Measurements from ENCODE around the gene PARL. TPM values are rescaled to one million over a fixed set of nuclear protein-coding genes. Genes with fewer than 3 reads are reported as not detected.
A peak's percentile ranks its signal among the peaks of the same experiment; 100 is the strongest.
"Not testable (repeated sequence)": the region's sequence is repeated elsewhere in the genome, so short reads cannot be mapped to it uniquely, and the experiment has no call there.

Gene PARL
- total and polyA plus RNA-seq, 9 of the 15 experiments (the other 6 are each of a cell fraction or from before 2014, with no cell fraction given) = 39.5 to 82.4 (median 57.4) TPM

- no peak for TF ChIP-seq TFE3 (CRISPR knock-in tag; IDR thresholded peaks at IDR 0.05)
- TF ChIP-seq ZNF408 (CRISPR knock-in tag; IDR thresholded peaks at IDR 0.05; ENCODE audit: low read depth) = no peak
- no peak for TF ChIP-seq SRSF1 (IDR thresholded peaks at IDR 0.05; ENCODE audit: low read depth, low read length)
- no peak for TF ChIP-seq THAP12 (CRISPR knock-in tag; IDR thresholded peaks at IDR 0.05)
Measured at GRCh38 chr3:183878071-183878470, 6.6 kb downstream of the PARL start (continued).

- H3K4me2 ChIP-seq (ENCODE audit: insufficient read depth, low read length); H3K27ac ChIP-seq (ENCODE audit: extremely low read depth, low read depth, low read length); H3K27me3 ChIP-seq (ENCODE audit: control insufficient read depth in 2 of 2, insufficient read depth in 2 of 2, low read length in 2 of 2); H3K9me3 ChIP-seq (replicated peaks; ENCODE audit: control insufficient read depth, insufficient read depth, low read depth, low read length); DNase-seq (ENCODE audit: extremely low read depth in 1 of 4, low spot score in 3 of 4); BruUV-seq (replicated peaks); intact Hi-C loops (cut with micrococcal nuclease); H3K4me3 ChIP-seq; in situ Hi-C loops (cut with MboI); H2AFZ ChIP-seq (ENCODE audit: low read depth, low read length); H3K9ac ChIP-seq (ENCODE audit: insufficient read depth in 1 of 2, low read depth in 2 of 2, low read length in 2 of 2); CTCF ChIA-PET (ENCODE audit: low intra/inter-chr PET ratio); POLR2A ChIA-PET; ATAC-seq; TF ChIP-seq TEAD4 (CRISPR knock-in tag; IDR thresholded peaks at IDR 0.05; ENCODE audit: borderline replicate concordance): not testable (repeated sequence)
- peak; percentile 65 for TF ChIP-seq CBFA2T3 (IDR thresholded peaks at IDR 0.05)
- TF ChIP-seq FOXK2 (conservative IDR thresholded peaks at IDR 0.05 in 1 of 2, IDR thresholded peaks at IDR 0.05 in 1 of 2; ENCODE audit: low read depth in 2 of 2) = 0 out of 4 replicates have a peak, but pooled peaks of 1 of the 2 experiments have one; percentile 18
- peak; percentile 41; the same call in 1 of the 2 replicates for TF ChIP-seq TEAD4 (IDR thresholded peaks at IDR 0.05; ENCODE audit: low read length)
- TF ChIP-seq SOX6 (IDR thresholded peaks at IDR 0.05) = peak; percentile 69
- TF ChIP-seq KDM1A (IDR thresholded peaks at IDR 0.05) = peak; percentile 36 to 55; a peak in 3 of 4 replicates
- TF ChIP-seq TCF3 (CRISPR knock-in tag; IDR thresholded peaks at IDR 0.05) = peak; percentile 50
- TF ChIP-seq ZNF766 (CRISPR knock-in tag; conservative IDR thresholded peaks at IDR 0.05) = peak; percentile 60; the same call in 1 of the 2 replicates
- TF ChIP-seq CBFA2T2 (conservative IDR thresholded peaks at IDR 0.05) = 0 out of 2 replicates have a peak, but pooled peaks have one; percentile 9
- peak in 1 of 2 experiments; percentile 63; a peak in 2 of 4 replicates for TF ChIP-seq RCOR1 (IDR thresholded peaks at IDR 0.05; ENCODE audit: borderline replicate concordance in 1 of 2, low read depth in 2 of 2, low read length in 2 of 2)
- peak; percentile 61 for FAIRE-seq
- WGBS (ENCODE audit: insufficient coverage, low coverage, missing lambda C conversion rate) = 32% methylated on average over 5 of the region's 5 CpGs
- Histone ChIP-seq H3K4me1 (replicated peaks in 1 of 2; ENCODE audit: control insufficient read depth in 2 of 2, insufficient read depth in 2 of 2, low read length in 2 of 2) (peaks cover 11 to 23% of the 10 kb centered on the region in 2 experiments), H4K20me1 (replicated peaks; ENCODE audit: control insufficient read depth, insufficient read depth, low read length) (peaks cover 13% of the 10 kb centered on the region), H3K36me3 (ENCODE audit: control insufficient read depth, insufficient read depth, low read length) (peaks cover 44% of the 10 kb centered on the region; the same call in 2 of the 3 replicates), H3K9me1 (ENCODE audit: control insufficient read depth, insufficient read depth, low read length) (peaks cover 15% of the 10 kb centered on the region), H3K79me2 (ENCODE audit: control insufficient read depth, insufficient read depth, low read length) (peaks cover 75% of the 10 kb centered on the region)
Measured at GRCh38 chr3:183877227-183877626, 7.5 kb downstream of the PARL start.
